OCI-M1 (cell line): ENCODE results near the gene GABBR2.

ENCODE experiments used
- DNase-seq: peaks from one replicate; lab custom pipeline; 2025; lab: John Stamatoyannopoulos, UW

Gene GABBR2

DNA sequence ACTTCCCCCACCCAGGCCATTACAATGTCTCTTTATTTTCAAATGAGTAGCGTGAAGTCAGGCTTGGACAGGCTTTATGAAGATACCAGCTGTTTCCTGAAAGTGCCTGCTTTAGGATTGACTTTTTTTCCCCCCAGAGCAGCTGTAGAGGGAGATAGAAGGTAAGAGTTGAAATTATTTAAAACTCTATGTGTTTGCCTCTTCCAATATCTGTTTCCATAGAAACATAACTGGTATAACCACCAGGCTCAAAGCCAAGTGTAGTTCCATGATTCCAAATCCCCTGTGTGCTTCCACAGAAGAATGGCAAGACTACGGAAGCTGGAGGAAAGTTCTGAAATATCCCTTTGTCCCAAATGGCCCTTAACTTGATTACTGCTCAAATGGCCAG is 365.9 kb downstream of the GABBR2 start:
- DNase-seq: no peak

DNA sequence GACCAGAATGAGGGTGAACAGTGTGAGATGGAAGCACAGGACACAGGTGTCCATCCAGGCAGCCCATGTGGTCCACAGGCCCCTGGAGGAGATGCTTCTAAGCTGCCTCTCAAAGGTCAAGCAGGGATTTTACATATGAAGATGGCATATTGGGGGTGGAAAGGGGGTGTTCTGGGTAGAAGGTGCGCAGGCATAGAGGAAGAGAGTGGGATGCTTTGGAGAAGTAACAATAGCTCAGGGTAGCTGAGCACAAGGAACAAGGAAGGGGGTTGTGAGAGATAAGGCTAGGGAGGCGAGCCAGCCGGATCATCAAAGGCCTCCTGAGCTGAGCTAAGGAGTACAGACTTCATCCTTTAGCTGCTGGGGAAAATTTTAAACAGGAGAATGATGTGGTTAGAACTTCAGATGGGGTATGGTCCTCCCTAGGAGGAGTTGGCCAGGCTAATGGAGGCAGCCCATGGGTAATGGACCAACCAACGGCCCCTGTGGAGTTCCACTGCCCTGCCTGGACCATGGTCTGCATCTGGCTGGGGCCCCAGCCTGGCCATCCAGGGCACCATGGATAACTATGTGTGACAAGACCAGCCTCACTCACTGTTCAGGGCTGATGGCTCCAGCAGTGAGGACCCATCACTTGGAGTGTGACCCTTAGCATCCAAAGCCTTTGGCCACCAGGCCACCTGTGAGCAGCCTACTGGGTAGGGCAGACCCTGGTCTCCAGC is 366.5 kb downstream of the GABBR2 start:
- DNase-seq: no peak

DNA sequence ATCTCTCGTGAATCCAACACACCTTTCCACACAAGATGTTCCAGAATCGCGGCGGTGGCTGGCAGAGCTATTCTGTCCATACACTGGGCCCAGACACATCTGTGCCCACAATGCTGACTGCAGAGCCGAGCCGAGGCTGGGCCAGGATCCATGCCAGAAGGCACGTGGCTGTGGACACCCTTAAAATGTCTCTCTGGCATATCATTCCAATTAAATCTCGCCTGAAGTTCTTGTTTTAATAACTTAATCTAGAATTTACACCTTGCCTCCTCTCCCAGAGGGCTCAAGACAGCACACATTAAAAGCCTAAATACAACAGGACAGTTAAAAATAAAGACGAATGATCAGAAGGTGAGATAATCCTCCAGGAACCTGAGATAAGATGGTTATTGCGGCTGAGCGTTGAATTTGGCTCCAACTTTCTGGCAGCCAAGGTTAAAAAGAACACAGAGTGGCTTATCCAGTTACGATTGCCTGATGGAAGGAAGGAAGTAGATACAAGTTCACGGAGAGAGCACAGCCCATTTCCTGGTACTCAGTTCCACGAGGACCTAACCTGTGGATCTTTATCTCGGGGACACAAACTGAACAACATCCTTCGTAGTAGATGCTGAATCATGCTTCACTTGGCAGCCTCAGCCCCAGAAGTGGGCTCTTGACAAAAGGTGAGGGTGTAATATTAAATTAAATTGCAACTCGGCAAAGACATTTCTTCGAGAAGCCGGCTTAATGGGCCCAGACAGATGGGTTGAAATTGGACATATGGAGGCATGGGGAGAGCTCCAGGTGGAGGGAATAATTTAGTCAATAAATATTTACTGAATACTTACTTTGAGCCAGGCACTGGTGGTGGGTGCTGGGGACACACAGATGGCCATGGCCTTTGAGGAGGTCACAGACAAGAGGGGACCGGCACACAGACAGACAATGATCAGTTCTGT is 367.3 kb downstream of the GABBR2 start:
- DNase-seq: no peak

DNA sequence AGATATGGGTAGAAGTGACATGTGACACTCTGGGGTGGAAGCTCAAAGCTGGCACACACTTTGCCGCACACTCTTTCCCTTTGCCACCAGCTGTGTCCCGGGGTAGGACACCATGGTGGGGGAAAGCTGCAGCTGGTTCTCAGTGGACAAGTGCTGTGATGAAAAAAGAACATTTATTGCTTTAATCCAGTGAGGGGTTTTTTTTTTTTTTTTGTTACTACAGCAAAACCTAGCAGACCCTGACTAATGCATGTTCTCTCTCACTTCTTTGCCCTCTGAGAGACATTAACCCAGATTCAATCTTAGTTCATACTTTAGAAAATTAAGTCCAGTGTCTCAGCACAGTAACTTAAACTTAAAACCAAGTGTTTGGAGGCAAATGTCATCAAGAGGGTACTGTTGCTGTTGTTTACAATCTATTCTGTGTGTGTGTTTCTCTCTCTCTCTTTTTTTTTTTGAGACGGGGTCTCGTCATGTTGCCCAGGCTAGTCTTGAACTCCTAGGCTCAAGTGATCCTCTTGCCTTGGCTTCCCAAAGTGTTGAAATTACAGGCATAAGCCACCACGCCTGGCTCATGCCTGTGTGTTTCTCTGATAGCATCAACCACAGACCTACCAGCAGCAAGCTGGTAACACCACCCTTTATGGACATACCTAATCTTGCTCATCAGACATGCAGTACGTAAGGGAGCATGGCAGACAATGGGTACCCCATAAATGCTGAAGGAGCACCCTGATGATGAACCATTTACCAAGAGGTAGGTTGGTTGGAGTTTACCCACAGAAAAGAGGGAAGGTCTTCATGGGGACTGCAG is 368.5 kb downstream of the GABBR2 start:
- peak; percentile 3 for DNase-seq

DNA sequence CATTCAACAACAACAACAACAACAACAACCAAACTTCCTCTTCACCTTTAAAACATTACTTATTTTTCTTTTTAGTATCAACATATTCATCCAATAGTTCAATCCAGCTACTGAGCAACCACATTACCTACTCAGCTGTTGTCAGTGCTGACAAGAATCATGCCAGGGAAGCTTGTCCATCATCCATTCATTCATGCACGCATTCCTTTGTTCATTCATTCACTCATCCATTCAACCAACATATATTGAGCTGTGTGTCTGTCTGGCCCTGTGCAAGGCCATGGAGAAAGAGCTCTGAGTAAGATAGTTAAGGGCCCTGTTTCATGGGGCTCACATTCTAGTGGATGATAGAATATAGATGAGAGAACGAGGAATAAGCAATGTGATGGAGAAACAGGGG is 373.1 kb downstream of the GABBR2 start:
- no peak for DNase-seq

DNA sequence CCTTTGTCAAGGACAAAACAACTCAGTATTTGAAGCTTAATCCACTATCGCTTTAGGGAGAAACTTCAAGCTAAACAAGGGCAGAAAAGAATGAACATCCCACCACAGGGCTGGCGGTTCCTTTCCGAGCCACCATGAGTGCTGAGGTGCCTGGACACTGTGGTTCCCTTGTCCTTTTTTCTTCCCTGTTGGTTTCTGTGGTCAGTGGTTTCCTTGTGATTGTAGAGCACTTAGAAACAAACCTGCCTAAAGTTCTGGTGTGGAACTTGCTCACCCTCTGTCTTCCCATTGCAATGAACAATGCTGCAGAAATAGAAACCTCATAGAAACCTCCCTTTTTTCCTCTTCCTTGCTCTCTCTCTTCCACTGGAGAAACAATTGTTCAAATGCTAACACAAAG is 373.9 kb downstream of the GABBR2 start:
- peak; percentile 12 for DNase-seq

DNA sequence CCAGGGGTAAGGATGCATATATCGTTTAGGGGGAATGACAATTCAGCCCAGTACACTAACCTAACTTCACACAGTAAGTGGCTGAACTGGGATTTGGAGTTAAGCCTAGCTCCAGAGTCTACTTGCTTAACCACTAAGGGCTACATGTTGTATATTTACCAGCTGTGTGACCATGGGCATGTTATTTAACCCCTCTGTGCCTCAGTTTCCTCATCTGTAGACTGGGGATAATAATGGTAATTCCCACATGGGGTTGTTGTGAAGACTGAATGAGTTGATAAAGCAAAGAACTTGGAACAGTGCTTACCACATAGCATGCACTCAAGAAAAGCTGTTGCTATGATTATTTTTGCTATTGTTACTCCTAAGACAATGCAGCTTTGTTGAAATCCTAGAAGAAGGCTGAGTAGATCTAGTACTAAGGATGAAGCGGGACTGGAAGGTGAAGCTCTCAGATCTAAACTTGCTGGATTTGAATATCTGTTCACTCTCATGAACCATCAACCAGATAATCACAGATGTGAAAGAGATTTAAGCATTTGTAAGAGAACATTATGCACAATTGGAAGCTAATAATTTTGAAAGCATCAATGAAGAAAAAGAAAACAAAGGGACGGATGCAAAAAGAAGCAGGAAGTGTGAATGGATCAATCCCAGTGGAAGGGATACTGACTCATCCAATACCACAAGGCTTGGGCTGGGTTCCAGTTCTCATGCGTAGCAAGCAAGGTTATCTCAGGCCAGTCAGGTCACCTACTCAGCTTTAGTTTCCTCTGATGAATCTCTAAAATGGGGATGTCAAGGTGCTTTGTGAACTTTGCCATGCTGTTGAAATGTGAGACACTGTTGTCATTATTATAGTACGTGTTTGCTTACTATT is 374.8 kb downstream of the GABBR2 start:
- no peak for DNase-seq

DNA sequence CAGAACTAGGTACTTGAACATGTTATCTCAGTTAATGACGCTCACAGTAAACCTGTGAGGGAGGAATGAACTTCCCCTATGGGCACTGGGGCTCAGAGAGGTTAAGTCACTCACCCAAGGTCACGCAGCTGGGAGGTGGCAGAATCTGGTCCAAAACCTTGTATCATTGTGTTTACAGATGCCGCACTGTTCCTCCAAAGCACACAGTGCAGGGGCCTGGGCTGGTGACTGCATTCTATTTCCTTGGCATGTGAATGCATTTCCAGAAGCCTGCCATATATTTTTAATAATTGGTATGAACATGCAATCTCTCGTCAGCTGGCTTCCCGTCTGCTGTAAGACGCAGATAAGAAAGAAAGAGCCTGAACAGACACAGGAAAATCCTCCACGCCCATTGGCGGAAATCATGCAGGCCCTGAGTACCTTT is 376.3 kb downstream of the GABBR2 start:
- peak; percentile 51 for DNase-seq

DNA sequence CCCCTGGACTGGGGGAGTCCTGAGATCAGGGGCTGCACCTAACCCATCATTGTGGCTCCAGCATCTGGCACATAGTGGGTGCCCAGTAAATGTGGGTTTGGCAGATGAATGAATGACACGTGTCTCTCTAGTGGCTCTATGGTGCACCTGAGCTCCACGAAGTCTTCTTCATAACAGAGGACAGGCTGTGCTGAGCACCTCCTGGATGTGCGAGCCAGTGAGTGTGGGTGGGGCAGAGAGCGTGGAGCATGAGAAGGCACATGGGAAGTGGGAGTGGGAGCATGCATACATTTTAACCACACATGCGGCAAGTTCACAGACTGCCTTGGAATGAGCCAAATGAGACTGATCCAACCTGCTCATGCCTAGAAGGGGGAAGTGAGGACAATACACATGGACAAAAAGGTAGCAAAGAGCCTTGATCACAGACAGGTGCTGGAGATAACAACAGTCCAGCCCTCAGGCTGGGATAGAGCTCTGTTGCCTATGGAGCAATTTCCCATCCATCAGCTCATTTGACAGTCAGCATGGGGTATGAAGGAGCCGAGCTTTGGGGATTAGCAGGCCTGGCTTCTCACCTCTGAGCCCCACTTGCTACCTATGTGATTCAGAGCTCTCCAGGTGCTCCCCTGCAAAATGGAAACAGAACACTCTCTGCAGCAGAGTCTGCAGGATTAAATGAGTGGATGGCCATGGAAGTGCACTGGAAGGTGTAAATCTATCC is 377.0 kb downstream of the GABBR2 start:
- DNase-seq: no peak

DNA sequence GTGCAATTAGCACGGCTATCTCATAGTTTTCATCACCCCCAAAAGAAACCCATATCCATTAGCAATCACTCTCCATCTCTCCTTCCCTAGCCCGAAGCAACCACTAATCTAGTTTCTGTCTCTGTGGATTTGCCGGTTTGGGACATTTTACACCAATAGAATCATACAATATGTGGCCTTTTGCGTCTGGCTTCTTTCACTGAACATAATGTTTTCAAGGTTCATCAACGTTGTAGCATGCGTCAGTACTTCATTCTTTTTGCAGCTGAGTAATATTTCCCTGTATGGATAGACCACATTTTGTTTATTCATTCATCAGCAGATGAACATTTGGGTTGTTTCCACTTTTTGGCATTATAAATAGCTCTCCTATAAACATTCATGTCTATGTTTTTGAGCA is 377.9 kb downstream of the GABBR2 start:
- no peak for DNase-seq

DNA sequence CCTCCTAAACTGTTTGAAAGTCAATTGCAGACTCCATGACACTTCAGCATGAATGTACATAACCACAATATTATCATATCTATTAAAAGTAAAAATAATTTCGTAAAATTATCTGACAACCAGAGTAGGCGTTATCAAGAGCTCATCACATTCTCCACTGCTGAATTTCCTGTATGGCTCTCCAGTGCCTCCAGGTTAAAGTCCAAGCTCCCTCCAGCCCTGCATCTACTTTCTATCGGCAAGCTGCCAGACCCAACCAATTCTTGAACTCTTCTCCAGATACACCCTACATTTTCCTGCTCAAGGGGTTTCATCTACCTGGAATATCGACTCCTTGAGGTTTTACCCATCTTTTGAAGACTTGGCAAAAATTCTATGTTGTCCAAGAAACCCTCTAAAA is 378.8 kb downstream of the GABBR2 start:
- DNase-seq: no peak

DNA sequence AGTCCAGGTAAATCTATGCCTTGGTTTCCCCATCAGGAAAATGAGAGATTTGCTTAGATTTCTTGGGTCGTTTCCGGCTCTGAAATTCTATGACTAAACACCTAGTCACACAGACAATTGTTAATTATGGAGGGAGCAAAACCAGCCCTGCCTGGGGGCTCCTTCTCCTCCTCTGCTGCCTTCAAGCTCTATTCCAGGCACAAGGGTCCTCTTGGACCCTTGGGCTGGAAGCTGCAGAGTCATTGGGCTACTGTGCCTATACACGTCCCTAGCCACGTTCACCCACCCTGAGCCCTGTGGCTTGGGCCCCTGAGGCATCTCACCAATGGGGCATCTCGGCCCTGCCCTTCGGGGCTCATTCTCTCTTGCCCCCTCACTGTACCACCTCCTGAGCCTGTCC is 379.5 kb downstream of the GABBR2 start:
- DNase-seq: no peak

DNA sequence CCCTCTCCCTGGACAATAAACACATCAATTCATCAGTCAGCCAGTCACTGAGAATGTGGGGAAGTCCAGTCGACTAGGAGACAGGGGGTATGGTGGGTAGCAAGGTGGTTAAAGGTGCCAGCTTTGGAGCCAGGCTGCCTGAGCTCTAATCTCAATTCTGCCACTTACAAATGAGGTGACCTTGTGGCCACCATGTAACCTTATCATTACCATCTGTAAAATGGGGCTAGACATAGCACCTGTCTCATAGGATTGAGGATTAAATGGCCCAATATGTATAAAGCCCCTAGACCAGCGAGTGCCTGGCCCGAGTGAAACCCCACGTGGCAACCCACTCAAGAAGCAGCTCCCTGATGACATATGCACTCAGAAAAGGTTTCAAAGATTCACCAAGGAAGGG is 380.0 kb downstream of the GABBR2 start:
- no peak for DNase-seq

DNA sequence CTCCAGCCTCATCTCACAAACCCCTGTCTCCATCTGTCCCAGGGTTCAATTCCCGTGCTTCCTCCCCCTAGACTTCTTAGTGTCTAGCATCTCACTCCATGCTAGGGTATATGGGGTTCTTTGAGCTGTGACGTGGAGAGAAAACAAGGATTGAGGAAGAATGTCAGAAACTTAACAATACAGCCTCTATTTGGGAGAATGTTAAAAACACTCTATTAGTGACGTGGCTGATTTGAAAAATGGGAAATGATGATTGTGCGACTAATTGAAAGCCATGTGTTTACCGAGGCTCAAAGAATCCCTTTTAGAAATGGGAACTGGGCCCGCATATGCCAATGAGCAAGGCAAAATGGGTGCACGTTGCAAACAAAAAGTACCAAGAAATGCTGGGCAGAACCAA is 380.6 kb downstream of the GABBR2 start:
- DNase-seq: no peak

DNA sequence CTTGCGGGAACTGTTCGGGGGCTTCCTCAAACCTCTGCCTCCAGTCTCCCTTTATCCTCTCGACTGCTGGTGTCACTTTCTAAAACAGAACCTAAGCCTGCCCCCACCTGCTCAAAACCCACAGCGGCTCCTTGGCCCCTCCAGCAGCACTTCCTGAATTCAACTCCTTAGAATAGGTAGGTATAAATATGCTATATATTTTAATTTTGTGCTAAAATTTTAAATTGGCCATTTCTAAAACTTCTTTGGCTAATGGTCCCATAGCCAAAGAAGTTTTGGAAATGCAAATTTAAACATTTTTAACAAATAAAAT is 381.5 kb downstream of the GABBR2 start:
- DNase-seq: no peak

DNA sequence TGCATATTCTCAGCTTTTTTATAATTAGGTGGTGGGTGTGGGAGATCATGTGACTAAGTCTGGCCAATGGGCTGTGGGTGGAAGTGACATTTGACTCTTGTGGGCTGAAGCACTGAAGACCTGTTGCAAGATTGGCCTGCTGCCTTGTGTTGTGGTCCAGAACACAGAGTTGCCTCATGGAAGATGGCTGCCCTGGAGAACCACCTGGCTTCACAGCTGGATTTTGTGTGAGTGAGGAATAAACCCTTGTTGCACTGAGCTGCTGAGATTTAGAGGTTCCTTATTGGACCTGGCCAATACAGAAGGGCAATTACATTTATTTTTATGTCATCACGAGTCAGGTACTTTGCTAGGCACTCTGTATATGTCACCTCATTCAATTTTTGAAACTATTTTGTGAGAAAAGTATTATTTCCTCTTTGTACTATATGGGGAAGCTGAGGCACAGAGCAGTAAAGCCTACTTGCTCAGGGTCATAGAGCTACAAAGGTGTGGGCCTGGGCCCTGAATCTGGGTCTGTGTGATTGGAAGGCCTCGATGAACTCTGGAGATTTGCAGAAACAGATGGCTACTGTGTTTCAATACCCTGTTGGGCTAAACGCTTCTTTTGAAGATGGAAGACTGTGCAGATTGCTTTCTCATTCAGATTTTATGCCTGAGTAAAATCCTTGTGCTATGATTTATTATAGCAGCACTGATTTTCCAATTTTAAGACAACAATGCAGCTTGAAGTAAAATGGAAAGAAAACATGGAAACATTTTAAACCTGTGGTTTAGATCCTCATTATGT is 382.1 kb downstream of the GABBR2 start:
- DNase-seq: peak; percentile 57

DNA sequence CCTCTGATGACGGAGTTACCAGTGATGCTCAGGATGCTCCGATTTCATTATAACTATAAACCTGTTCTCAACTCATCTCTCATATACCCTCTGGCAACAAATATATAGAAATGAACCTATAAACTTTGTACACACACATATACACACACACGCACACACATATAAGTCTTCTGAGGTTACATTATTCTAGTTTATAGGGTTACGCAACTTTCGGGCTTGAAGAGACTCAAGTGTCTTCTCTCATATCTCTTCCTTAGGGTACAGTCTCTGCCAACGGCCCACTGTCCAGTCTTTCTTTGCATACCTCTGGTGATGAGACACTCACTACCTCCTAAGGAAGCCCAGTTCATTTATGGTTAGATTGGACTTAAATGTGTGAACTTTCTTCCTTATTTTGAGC is 383.9 kb downstream of the GABBR2 start:
- DNase-seq: no peak

DNA sequence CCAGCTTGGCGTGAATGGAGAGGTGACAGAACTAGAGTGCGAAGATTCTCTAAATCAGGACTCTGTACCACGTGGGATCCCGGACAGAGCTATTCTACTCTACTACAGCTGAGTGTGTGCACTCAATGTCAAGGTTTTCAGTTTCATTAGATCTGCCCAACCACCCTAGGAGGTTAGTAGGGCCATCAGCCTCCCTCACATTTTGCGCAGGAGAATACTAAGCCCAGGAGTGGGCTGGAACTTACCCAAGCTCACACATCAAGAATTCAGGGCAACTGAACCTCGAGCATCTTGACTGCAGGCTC is 385.0 kb downstream of the GABBR2 start:
- no peak for DNase-seq

DNA sequence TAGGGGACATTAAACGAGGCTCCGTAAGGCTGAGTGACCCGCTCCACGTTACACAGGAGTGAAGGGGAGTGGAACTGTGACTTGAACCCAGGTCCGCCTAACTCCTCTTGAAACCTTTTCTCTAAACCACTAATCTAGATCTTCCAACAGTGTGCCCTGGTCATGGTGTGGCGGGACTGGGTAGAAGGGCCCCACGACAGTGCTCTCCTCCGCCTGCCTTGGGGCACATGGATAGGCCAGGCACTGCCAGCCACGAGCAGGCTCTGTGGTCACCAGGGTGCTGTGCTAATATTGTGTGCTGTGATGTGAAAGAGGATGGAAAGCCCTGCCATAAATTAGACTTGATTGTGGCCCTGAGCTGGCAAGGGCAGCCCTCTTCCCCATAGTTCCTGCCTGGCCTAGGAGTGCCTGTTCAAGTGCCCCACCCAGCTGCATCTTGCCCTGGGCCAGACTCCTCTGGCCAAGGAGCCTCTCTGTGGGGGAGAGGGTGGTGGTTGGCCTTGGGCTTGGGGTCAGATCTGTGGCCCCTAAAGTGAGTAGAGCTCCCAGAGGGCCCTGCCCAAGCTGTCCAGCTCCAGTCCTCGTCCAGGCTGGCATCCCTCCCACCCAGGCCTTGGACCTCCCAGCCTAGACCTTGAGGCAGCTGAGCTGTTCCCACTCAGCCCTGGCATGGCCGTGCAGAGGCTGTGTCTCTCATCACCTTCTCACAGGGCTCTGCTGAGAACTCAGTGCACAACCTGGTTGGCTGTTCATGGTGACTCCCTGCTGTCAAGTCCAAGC is 385.5 kb downstream of the GABBR2 start:
- no peak for DNase-seq

DNA sequence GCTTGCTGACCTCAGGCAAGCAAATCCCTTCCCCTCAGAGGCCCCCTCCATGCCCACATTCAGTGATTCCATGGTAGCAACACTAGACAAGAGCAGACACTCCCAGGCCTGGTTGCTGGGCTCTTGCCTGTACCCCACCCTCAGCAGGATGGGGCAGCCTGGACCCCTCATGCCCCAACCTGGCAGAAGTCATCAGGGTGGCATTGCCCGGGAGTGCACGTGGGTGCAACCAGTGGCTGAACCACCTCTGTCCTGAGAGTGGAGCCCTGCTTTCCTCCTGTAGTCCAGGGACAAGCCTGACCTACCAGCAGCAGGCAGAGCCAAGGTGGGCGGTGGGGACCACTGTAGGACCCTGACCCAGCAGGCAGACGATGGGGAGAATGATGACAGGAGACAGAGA is 387.5 kb downstream of the GABBR2 start:
- no peak for DNase-seq
